GM19452 (cell line): ENCODE results near the gene PTX3.

Source experiments
- ATAC-seq: cut with Tn5 transposase; IDR thresholded peaks from one replicate; pipeline ENCODE4 v1.9.1; 2021; ENCODE audit not compliant: unreplicated experiment

PTX3 gene

GRCh38 chr3:157420606-157421130, 16.0 kb upstream of the PTX3 start:
- no peak for ATAC-seq

GRCh38 chr3:157423337-157423736, 13.3 kb upstream of the PTX3 start:
- ATAC-seq, result no peak

- ATAC-seq, result no peak
Measured at GRCh38 chr3:157427901-157428300, 8.7 kb upstream of the PTX3 start.

GRCh38 chr3:157428853-157429252, 7.8 kb upstream of the PTX3 start:
- no peak for ATAC-seq

GRCh38 chr3:157429708-157430107, 6.9 kb upstream of the PTX3 start:
- ATAC-seq, result no peak

GRCh38 chr3:157438194-157438730, 1.6 kb downstream of the PTX3 start:
- ATAC-seq, result no peak

GRCh38 chr3:157441102-157441624, 4.5 kb downstream of the PTX3 start:
- ATAC-seq, result no peak

GRCh38 chr3:157442729-157443128, 6.1 kb downstream of the PTX3 start:
- ATAC-seq, result no peak

- ATAC-seq, result no peak
Measured at GRCh38 chr3:157443905-157444796, 7.5 kb downstream of the PTX3 start.

GRCh38 chr3:157444797-157445184, 8.1 kb downstream of the PTX3 start:
- ATAC-seq, result no peak

- ATAC-seq, result no peak
Measured at GRCh38 chr3:157445857-157446256, 9.2 kb downstream of the PTX3 start.

GRCh38 chr3:157447026-157447694, 10.5 kb downstream of the PTX3 start:
- no peak for ATAC-seq

GRCh38 chr3:157452097-157452496, 15.4 kb downstream of the PTX3 start:
- ATAC-seq, result no peak

GRCh38 chr3:157453824-157454223, 17.2 kb downstream of the PTX3 start:
- ATAC-seq, result no peak

GRCh38 chr3:157459706-157460105, 23.1 kb downstream of the PTX3 start:
- no peak for ATAC-seq

GRCh38 chr3:157460253-157460652, 23.6 kb downstream of the PTX3 start:
- ATAC-seq, result no peak

GRCh38 chr3:157463816-157464215, 27.2 kb downstream of the PTX3 start:
- ATAC-seq, result no peak

- no peak for ATAC-seq
Measured at GRCh38 chr3:157464321-157464720, 27.7 kb downstream of the PTX3 start.

- ATAC-seq, result no peak
Measured at GRCh38 chr3:157465741-157466140, 29.1 kb downstream of the PTX3 start.

- ATAC-seq, result no peak
Measured at GRCh38 chr3:157467200-157467599, 30.6 kb downstream of the PTX3 start.

- no peak for ATAC-seq
Measured at GRCh38 chr3:157469561-157470294, 33.1 kb downstream of the PTX3 start.
